ENCODE data around the gene YJU2.
"Not testable (repeated sequence)": the region's sequence is repeated elsewhere in the genome, so short reads cannot be mapped to it uniquely, and the experiment has no call there.

The YJU2 gene

DNA sequence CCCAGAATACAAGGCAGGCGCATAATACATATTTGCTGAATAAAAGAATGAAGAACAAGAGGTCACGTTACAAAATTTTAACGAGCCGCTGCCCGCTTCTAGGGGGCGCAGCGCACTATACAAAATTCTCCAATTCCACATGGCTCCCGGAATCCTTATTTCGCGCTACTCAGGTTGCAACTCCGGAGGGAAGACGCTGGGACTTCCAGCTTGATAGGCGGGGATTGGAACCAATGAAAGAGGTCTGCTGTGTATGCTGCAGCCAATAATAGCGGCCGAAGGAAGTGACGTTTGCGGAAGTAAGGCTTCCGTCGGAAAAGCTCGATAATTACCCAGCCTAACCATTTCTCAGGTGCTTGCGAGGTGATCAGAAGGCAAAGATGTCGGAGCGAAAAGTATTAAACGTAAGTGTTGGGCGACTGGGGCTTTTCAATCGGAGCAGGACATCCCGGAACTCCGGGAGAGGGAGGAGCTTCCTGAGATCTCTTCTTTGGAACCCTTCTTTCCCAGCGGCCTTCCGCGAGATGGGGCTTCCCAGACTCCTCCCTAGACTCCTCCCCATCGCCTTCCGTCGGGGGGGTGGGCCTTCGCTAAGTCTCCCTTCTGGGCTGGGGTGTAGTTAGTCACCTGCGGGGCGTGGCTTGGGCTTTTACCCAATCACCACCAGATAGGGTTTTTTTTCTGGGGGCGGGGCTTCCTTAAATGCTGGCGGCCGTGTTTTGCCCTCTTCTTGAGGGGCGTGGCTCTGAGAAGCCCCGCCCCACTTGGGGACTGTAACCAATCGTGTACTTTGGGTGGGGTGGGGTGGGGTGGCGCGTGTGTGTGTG lies at the start of gene YJU2:
Gene YJU2, plus strand, starts transcription at position 314 of the 827 bp plus-strand sequence. Its CDS starts 67 bp downstream, at position 381.
- peak; percentile 99 to 100 for DNase-seq

DNA sequence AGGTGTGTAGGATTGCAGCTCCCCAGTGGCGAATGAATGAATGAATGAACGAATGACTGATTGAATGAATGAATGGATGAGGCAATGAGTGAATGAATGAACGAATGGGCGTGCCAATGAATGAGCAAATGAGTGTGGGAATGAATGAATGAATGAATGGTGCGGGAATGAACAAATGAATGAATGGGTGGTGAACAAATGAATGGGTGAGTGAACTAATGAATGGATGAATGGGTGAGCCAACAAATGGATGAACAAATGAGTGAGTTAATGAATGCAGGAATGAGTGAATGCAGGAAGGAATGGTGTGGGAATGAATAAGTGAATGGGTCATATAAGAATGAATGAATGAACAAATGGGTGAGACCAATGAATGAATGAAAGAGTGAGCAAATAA lies 49.7 kb upstream of the YJU2 start:
- no peak for DNase-seq

DNA sequence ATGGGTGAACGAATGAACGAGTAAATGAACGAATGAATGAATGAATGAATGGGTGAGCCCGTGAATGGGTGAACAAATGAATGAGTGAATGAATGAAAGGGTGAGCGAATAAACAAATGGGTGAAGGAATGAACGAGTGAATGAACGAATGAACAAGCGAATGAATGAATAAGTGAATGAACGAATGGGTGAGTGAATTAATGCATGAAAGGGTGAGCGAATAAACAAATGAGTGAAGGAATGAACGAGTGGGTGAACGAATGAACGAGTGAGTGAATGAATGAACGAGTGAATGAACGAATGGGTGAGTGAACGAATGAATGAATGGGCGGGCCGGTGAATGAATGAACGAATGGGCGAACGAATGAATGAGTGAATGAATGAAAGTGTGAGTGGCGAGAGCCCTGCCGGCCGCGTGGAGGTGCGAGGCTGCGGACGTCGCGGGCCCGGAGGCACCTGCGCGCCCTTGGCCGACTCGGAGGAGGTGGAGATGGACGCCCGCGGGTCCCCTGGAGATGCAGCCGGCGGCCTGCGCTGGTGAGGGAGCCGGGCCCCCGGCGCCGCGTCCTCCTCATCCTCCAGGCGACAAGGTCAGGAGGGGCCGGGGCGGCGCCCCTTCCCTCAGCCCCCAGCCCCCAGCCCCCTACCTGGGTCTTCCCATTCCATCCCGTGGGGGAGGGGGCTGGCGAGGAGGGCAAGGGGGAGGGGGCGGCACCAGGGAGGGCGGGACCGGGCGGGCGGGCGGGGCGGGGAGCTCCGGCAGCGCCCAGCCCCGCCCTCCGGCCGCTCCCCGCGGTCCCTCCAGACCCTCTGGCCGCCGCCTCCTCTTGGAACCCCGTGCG lies 49.0 kb upstream of the YJU2 start:
- no peak for DNase-seq

DNA sequence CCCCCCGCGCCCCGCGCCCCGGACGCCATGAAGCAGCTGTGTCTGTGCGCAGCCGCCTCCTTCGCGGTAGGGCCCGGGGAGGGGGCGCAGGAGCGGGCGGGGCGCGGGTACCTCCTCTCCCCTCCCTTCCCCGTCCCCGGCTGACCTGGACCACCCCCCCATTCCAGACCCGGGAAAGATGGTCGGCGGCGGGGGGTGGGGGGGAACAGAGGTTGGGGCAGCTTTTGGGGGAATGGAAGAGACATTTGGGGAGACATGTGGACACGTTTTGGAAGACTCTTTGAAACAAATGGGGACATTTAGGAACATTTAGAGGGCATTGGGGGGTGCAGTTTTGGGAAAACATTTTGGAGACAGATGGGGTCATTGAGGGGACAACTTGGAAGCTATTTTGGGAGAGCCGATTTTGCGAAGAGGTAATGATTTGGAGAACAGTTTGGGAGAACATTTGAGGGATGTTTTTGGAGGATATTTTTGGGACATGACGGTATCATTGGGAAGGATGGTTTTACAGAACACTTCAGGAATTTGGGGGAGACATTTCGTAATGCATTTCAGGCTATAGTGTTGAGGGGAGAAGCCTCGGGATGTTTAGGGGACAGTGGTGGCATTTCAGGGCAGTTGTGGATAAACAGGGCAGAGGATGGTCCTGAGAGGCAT lies 48.3 kb upstream of the YJU2 start:
- no peak for DNase-seq

DNA sequence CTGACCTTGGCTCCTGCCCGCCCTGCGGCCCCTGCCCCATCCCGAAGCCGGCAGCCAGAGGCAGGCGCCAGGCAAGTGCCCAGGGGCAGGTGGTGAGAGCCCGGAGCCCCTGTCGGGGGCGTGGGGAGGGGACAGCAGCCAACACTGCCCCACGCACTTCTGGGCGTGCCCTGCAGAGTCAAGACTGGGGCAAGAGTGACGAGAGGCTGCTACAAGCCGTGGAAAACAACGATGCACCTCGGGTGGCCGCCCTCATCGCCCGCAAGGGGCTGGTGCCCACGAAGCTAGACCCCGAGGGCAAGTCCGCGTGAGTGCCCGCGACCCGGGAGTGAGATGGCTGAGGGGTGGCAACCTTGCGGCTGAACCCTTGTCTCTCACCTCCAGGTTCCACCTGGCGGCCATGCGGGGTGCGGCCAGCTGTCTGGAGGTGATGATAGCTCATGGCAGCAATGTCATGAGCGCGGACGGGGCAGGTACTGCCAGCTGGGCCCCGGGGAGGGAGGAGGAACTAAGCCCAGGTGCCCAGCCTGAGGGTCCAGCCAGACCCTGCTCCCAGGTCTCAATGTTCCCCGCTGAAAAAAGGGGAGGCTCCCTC lies 47.1 kb upstream of the YJU2 start:
- no peak for DNase-seq

DNA sequence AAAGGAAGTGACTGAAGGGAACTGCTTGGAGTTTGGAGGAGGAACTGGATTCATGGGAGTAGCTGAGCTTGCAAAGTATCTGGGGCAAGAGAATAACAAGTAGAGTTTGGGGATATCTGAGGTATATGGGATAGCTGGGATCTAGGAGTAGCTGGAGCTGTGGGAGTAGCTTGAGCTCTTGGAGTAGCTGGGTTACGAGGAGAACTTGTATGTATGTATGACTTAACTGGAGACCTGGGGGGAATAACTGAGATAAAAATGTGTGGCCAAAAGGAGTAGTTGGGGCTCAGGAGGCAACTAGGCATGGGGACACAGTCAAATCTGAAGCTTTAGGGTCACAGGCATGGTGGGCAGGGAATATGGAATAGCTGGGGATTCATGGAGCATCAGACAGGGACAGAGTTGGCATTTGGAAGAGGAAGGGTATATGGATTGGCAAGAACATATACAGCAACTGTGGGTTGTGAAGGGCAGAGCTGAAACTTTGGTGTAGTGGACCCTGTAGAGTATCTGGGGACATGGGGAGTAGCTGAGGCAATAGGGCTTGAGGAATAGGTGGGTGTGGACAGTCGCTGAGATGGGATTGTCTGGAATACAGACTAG lies 45.8 kb upstream of the YJU2 start:
- DNase-seq = no peak

DNA sequence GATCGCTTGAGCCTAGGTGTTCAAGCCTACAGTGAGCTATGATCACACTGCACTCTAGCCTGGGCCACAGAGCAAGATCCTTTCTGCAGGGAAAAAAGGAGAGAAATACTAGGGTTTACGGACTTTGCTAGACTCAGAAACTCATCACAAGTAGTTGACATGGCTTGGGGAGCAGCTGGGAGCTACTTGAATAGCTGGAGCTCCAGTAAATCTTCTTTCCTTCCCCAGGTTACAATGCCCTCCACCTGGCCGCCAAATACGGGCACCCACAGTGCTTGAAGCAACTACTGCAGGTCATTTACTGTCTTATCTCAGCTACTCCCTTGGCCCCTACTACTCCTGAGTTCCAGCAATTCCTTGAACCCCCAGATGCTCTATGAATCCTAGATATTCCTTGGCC lies 45.1 kb upstream of the YJU2 start:
- DNase-seq = no peak

DNA sequence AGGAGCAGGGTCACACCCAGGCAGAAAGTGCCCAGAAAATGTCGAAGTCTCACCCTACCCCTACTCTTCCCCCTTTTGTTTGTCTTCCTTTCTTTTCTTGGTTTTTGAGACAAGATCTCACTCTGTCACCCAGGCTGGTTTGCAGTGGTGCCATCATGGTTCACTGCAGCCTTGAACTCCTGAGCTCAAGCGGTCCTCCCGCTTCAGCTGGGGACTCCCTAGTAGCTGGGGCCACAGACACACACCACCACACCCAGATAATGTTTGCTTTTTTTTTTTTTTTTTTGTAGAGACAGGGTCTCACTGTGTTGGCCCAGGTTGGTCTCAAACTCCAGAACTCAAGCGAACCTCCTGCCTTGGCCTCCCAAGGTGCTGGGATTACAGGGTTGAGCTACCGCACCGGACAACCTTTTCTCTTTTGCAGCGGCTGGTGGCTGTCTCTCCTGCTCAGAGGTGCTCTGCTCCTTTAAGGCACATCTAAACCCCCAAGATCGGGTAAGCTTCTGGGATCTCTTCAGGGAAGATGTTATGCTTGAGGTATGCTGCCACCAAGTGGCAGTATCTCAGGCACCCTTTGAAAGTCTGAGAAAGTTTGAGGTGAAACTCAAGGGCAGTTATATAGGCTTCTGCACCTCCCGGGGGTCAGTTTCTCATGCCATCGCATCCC lies 39.9 kb upstream of the YJU2 start:
- DNase-seq = no peak

DNA sequence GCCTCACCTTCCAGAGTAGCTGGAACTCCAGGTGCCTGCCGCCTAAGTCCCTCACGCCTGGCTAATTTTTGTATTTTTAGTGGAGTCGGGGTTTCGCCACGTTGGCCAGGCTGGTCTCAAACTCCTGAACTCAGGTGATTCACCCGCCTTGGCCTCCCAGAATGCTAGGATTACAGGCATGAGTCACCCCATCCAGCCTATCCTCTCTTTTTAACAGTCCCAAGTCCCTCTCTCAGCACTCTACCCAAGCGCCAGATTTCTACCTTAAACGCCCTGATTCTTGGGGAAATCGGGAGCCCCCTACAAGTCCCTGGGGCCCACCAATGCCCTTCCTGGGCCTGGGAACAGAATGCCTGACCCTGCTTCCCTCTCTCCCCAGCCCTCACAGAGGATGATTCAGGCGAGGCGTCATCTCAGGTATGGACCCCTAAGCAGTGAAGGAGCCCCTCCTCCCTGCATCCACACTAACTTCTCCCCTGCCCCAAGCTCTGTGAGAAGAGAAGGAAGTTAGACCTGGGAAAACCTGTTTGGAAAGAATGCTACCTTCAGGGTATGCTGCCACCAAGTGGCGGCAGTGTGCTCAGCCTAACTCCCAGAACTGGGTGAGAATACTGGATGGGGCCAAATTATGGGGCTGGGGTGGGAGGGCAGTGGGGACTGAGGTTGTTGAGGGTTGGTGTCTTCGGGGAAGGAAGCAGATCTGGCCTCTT lies 38.3 kb upstream of the YJU2 start:
- DNase-seq = no peak

DNA sequence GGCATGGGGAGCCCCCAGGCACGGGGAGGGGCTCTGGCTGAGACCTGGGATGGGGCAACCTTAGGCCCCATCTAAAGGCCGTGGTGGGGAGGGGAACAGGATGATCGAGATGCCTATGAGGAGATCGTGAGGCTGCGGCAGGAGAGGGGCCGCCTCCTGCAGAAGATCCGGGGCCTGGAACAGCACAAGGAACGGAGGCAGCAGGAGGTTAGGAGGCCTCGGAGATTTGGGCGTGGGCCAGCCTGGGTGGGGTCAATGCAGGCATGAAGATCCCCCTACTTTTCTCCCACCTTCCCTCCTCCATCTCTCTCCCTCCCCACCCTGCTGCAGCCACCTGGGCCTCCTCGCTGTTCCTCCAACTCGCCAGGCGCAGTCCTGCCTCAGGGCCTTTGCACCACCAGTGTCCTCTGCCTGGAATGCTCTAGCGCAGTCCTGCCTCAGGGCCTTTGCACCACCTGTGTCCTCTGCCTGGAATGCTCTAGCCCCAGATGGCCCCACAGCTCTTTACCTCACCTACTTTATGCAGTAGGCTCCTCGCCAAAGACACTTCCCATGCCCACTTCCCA lies 36.6 kb upstream of the YJU2 start:
- DNase-seq = no peak

DNA sequence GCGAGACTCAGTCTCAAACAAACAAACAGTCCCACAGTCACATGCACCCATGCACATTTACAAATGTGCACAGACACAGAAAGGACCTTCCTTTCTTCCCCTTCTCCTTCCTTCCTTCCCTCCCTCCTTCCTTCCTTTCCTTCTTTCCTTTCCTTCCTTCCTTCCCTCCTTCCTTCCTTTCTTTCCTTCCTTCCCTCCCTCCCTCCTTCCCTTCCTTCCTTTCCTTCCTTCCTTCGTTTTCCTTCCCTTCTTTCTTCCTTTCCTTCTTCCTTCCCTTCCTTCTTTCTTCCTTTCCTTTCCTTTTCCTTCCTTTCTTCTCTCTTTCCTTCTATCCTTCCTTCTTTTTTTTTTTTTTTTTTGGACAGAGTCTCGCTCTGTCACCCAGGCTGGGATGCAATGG lies 33.8 kb upstream of the YJU2 start:
- no peak for DNase-seq

DNA sequence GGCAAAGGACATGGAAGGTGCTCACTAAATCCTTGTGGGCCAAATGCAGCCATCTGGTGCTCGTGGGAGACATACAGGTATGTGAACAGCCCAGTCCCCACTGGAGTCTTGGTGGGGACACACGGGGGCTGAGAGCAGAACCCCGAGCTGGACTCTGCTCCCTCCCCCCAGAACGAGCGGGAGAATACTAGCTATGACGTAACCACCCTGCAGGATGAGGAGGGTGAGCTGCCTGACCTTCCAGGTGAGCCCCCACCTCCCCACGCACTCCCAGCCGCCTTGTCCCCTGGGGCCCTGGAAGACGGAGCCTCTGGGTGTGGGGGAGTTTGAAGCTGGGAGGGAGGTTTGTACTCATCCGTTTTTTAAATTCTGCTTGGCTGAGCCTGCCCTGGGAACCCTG lies 31.1 kb upstream of the YJU2 start:
- no peak for DNase-seq

DNA sequence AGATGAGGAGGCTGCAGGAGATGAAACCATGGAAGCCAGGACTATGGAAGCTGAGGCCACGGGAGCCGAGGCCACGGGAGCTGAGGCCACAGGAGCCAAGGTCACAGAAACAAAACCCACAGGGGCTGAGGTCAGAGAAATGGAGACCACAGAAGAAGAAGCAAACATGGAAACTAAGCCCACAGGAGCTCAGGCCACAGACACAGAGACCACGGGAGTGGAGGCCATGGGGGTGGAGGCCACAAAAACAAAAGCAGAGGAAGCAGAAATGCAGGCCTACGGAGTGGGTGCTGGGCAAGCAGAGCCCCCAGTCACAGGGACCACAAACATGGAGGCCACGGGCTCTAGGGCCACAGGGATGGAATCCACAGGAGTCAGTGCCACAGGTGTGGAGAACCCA lies 30.0 kb upstream of the YJU2 start:
- no peak for DNase-seq

DNA sequence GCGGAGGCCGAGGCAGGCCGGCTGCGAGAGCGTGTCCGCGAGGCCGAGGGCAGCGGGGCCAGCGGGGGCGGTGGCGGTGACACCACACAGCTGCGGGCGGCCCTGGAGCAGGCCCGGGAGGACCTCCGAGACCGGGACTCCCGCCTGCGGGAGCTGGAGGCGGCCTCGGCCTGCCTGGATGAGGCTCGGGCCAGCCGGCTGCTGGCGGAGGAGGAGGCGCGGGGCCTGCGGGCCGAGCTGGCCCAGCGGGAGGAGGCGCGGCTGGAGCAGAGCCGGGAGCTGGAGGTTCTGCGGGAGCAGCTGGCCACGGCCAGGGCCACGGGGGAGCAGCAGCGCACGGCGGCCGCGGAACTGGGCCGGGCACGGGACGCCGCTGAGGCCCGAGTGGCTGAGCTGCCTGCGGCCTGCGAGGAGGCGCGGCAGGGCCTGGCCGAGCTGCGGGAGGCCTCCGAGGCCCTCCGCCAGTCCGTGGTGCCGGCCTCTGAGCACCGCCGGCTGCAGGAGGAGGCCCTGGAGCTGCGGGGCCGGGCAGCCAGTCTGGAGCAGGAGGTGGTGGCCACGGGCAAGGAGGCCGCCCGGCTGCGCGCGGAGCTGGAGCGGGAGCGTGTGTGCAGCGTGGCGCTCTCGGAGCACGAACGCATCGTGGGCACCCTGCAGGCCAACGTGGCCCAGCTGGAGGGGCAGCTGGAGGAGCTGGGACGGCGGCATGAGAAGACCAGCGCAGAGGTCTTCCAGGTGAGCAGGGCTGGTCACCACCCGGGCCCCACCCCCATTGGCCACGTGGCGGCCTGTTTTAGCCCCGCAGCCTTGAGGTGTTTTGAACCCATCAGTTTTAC lies 29.2 kb upstream of the YJU2 start:
- no peak for DNase-seq

DNA sequence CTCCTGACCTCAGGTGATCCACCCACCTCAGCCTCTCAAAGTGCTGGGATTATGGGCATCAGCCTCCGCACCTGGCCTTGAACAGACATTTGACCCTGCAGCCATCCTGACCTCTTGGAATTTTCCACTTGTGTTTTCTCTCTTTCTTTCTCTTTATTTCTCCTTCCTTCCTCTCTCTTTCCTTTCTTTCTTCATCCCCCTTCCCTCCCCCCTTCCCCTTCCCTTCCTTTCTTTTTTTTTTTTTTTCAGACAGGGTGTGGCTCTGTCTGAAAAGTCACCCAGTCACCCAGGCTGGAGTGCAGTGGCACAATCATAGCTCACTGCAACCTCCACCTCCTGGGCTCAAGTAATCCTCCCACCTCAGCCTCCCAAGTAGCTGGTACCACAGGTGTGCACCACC lies 28.4 kb upstream of the YJU2 start:
- DNase-seq = not testable (repeated sequence)

DNA sequence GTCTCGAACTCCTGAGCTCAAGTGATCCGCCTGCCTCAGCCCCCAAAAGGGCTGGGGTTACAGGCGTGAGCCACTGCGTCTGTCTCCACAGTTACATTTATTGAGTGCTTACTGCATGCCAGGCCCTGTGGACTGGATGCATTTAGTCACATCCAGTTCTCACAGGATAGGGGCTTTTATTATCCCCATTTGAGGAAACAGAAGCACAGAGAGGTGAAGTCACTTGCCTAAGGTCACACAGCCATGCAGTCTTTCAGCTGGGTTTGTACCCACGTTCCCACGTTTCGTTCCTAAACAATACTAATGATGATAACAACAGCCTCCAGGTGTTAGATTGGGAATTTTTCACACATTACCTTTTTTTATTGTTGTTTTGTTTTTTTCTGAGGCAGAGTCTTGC lies 26.7 kb upstream of the YJU2 start:
- no peak for DNase-seq

DNA sequence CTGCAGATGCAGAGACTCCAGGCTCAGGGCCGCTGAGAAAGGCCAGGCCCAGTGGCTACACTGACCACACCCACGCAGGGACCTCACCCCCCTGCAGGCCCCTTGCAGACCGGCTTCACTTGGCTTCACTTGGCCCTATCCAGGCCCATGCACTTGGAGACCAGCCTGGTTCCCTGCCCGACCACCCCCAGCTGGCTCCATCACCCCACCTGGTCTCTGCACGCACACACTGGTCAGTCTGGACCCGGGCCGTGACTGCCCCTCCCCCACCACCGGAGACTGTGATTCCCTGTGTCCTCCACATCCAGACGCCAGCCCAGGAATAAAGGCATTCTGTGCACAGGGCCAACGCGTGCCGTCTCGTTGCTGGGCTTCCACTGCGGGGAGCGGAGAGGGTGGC lies 22.4 kb upstream of the YJU2 start:
- no peak for DNase-seq

DNA sequence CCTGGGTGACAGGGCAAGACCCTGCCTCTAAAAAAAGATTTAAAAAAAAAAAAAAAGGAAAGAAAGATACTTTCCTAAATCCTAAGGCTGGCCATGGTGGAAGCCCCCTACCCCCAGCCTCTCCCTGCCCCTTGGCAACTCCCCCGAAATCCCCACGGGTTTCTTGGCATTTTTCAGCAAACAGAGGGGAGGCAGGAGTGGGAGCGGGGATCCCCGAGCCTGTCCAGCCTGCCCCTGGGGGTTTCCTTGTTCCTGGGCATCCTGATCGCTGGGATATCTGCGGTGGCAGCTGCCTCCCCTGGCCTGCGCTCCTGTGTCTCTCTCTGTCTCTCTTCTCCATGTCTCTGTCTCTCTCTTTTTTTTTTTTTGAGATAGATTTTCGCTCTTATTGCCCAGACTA lies 21.0 kb upstream of the YJU2 start:
- DNase-seq = no peak

DNA sequence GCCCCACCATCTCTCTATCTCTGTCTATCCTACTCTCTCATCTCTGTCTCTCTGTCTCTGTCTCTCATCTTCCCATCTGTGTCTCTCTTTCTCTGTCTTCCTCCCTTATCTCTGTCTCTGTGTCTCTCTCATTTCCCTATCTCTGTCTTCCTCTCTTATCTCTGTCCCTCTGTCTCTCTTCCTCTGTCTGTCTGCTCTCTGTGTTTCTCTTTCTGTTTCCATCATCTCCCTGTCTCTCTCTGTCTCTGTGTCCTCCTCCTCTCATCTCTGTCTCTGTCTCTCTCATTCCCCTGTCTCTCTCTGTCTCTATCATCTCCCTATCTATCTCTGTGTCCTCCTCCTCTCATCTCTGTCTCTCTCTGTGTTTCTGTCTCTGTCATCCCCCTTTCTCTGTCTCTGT lies 19.1 kb upstream of the YJU2 start:
- DNase-seq = no peak

DNA sequence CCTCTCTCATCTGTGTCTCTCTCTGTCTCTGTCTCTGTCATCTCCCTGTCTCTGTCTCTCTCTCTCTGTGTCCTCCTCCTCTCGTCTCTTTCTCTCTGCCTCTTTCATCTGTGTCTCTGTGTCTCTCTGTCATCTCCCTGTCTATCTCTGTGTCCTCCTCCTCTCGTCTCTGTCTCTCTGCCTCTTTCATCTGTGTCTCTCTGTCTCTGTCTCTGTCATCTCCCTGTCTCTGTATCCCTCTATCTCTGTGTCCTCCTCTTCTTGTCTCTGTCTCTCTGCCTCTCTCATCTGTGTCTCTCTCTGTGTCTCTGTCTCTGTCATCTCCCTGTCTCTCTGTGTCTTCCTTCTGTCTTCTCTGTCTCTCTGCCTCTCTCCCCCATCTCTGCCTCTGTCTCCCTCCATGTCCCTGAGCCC lies 18.1 kb upstream of the YJU2 start:
- DNase-seq = no peak

Measured in NCI-H187 (cell line).